ENCODE data around the gene RSPO1.

GRCh38 chr1:37612186-37612585 lies 22.5 kb downstream of the RSPO1 start:
- TF ChIP-seq POLR2AphosphoS5 (IDR thresholded peaks at IDR 0.05; ENCODE audit: low read depth, low read length): no peak
- no peak for TF ChIP-seq FOXP2 (optimal IDR thresholded peaks at IDR 0.05; ENCODE audit: borderline replicate concordance, extremely low read depth, extremely low read length, insufficient read depth)
- no peak for TF ChIP-seq REST (IDR thresholded peaks at IDR 0.05; ENCODE audit: insufficient read depth in 1 of 2, low read depth in 2 of 2, low read length in 2 of 2)
- TF ChIP-seq SIN3A (IDR thresholded peaks at IDR 0.05; ENCODE audit: borderline replicate concordance, insufficient read depth, low read length): no peak
- TF ChIP-seq TAF1 (IDR thresholded peaks at IDR 0.05; ENCODE audit: borderline replicate concordance, insufficient read depth, low read length): no peak
